PC-9 (cell line): ENCODE data around the gene MESP2.

Experiments
- CTCF ChIP-seq: fragments of 200-600 bp; sonication (generic); conservative IDR thresholded peaks from 2 replicates; pipeline ENCODE4 v1.6.1; 2017; ENCODE audit warnings: mixed run types, antibody characterized with exemption, mild to moderate bottlenecking, moderate library complexity
- EZH2 ChIP-seq: fragments of 200-600 bp; sonication (generic); IDR thresholded peaks from 2 replicates; pipeline ENCODE4 v1.8.0; 2017; ENCODE audit warnings: antibody characterized with exemption, low read depth

- no peak for TF ChIP-seq CTCF
- no peak for TF ChIP-seq EZH2
Measured at GRCh38 chr15:89745768-89746167, 30.4 kb upstream of the MESP2 start.
